Osteocyte (in vitro differentiated cells): ENCODE measurements around the gene ACAN. TPM values are rescaled to one million over a fixed set of nuclear protein-coding genes. Genes with fewer than 3 reads are reported as not detected.

Experiments used
- DNase-seq: peaks from one replicate; pipeline ENCODE4 v3.0.0; 2021; ENCODE audit warnings: mixed read lengths; ENCODE audit not compliant: unreplicated experiment; ENCODE audit errors: extremely low spot score
- H3K27ac Mint-ChIP-seq: one replicate; pipeline ENCODE4 v1.8.0; 2021; ENCODE audit warnings: mild to moderate bottlenecking, mixed read lengths; ENCODE audit not compliant: unreplicated experiment
- H3K27me3 Mint-ChIP-seq: one replicate; pipeline ENCODE4 v1.8.0; 2021; ENCODE audit warnings: mixed read lengths; ENCODE audit not compliant: unreplicated experiment
- H3K36me3 Mint-ChIP-seq: one replicate; pipeline ENCODE4 v1.8.0; 2021; ENCODE audit warnings: mixed read lengths; ENCODE audit not compliant: unreplicated experiment
- H3K4me1 Mint-ChIP-seq: one replicate; pipeline ENCODE4 v1.8.0; 2021; ENCODE audit warnings: mixed read lengths; ENCODE audit not compliant: unreplicated experiment
- H3K4me3 Mint-ChIP-seq: one replicate; pipeline ENCODE4 v1.8.0; 2021; ENCODE audit warnings: mild to moderate bottlenecking, moderate library complexity, mixed read lengths; ENCODE audit not compliant: unreplicated experiment
- H3K9me3 Mint-ChIP-seq: one replicate; pipeline ENCODE4 v1.8.0; 2021; ENCODE audit warnings: mixed read lengths; ENCODE audit not compliant: unreplicated experiment
- total RNA-seq: library from RNA; stranded (reverse); gene quantifications from 2 replicates; pipeline ENCODE4 v1.2.1, GENCODE V29; 2021
- TF ChIP-seq, protein P1 (sequence below): fragments of 200-600 bp; sonication (generic); IDR thresholded peaks from 2 replicates; pipeline ENCODE4 v1.5.0; 2021; ENCODE audit warnings: antibody characterized with exemption, mild to moderate bottlenecking, moderate library complexity

ACAN gene
- total RNA-seq, 1 donor from 2014 or later, result 11.6 TPM

DNA sequence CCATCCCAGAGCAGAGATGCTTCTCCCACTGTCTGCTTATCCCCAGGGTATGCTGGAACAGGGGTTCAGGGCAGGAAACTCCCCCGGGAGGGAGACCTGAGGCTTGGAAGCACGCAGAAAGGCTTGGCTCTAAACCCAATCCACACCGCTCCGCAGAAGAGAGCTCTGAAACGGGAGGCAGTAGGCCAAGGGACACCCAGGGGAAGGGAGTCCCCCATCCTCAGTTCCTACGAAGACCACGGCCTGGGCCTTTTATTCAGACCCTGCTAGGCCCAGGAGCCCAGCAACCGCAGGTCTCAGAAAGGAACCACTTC is 93.9 kb downstream of the ACAN start:
- TF ChIP-seq, protein P1, sequence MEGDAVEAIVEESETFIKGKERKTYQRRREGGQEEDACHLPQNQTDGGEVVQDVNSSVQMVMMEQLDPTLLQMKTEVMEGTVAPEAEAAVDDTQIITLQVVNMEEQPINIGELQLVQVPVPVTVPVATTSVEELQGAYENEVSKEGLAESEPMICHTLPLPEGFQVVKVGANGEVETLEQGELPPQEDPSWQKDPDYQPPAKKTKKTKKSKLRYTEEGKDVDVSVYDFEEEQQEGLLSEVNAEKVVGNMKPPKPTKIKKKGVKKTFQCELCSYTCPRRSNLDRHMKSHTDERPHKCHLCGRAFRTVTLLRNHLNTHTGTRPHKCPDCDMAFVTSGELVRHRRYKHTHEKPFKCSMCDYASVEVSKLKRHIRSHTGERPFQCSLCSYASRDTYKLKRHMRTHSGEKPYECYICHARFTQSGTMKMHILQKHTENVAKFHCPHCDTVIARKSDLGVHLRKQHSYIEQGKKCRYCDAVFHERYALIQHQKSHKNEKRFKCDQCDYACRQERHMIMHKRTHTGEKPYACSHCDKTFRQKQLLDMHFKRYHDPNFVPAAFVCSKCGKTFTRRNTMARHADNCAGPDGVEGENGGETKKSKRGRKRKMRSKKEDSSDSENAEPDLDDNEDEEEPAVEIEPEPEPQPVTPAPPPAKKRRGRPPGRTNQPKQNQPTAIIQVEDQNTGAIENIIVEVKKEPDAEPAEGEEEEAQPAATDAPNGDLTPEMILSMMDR, result no peak
- Mint-ChIP-seq H3K9me3 (no peaks in the 10 kb centered on the region), H3K27ac (peak overlapping the region; percentile 83), H3K4me1 (peaks cover 49% of the 10 kb centered on the region), H3K36me3 (peaks cover 4% of the 10 kb centered on the region), H3K27me3 (no peaks in the 10 kb centered on the region), H3K4me3 (no peak overlapping the region)
- no peak for DNase-seq

DNA sequence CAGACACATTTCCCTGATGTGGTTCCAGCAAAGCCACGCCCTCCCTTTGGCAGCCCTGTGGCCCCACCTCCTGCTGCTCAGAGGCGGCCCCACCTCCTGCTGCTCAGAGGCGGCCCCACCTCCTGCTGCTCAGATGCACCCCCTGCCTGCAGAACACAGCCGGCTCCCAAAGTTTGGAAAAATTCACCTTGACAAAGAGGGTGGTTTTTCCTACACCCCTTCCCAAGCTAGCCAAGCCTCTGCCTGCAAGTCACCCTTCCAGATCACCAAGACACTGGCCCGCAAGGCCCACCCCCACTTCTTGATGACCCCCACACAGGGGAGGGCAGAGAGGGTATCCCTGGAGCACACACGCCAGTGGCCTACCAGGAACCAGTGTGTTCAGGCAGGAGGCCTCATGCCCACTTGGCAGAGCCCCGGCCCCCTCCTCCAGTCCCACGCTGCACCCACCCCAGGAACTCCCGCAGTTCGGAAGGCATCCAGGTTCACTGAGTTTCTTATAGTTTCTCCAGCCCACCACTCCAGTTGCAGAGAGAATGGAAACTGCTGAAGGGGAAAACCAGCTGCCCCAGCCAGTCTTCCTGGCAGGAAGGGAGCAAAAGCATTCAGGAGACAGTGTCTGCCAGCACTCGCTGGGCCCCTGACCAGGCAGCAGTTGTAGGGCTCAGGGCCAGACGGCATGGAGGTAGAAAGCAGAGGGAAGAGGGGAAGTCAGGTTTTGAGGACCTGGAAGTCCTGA is 94.4 kb downstream of the ACAN start:
- H3K27ac Mint-ChIP-seq, result peak overlapping the region; percentile 83
- no peak overlapping the region for H3K4me3 Mint-ChIP-seq

DNA sequence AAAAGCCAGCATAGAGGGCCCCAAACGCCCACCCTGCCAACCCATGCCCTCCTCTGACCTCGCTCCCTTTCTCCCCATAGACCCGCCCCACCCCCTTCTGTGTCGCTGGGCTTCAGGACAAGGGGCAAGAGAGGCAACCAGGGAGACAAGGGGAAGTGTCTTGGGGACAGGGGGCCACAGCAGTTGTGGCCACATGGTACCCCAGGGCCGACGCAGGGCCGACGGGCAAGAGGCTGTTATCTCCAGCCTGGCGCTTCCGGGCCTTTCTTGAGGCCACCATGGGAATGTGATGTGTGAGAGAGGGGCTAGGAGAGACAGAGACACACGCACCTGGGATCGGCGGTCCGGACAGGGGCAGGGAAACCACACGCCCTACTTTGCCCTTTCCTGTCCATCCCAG is 95.5 kb downstream of the ACAN start:
- Mint-ChIP-seq H3K4me1 (peaks cover 49% of the 10 kb centered on the region), H3K27me3 (no peaks in the 10 kb centered on the region), H3K9me3 (no peaks in the 10 kb centered on the region), H3K36me3 (peaks cover 5% of the 10 kb centered on the region), H3K4me3 (no peak overlapping the region), H3K27ac (no peak overlapping the region)
- TF ChIP-seq, protein P1, result no peak
- DNase-seq, result no peak

More for the DNA sequence above, 94.4 kb downstream of the ACAN start:
- TF ChIP-seq, protein P1, result peak; percentile 65
- peak; percentile 94 for DNase-seq
- H3K4me1 Mint-ChIP-seq, result peaks cover 49% of the 10 kb centered on the region
- no peaks in the 10 kb centered on the region for H3K27me3 Mint-ChIP-seq
- no peaks in the 10 kb centered on the region for H3K9me3 Mint-ChIP-seq
- H3K36me3 Mint-ChIP-seq, result peaks cover 5% of the 10 kb centered on the region

DNA sequence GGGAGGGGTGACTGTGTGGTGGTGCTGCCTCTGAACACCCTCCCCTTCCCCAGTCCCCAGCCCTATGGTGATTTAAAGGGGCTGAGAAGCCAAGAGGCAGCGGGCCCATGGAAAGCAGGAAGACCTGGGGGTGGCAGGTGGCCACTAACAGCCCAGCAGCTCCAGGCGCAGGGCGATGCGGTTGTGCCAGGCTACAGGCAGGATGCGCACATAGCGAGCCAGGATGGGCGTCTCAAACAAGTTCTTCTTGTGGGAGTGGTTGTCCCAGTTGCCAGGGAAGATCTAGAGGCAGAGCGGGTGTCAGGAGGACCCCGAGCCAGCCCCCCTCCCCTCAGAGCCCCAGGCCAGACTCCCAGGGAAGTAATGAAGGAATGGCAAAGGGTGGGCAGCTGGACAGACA is 96.0 kb downstream of the ACAN start:
- H3K4me1 Mint-ChIP-seq, result peaks cover 48% of the 10 kb centered on the region
- TF ChIP-seq, protein P1, result no peak
- H3K4me3 Mint-ChIP-seq, result no peak overlapping the region
- no peak for DNase-seq
- peaks cover 8% of the 10 kb centered on the region for H3K36me3 Mint-ChIP-seq
- H3K9me3 Mint-ChIP-seq, result no peaks in the 10 kb centered on the region
- no peaks in the 10 kb centered on the region for H3K27me3 Mint-ChIP-seq
- H3K27ac Mint-ChIP-seq, result peak overlapping the region; percentile 57

DNA sequence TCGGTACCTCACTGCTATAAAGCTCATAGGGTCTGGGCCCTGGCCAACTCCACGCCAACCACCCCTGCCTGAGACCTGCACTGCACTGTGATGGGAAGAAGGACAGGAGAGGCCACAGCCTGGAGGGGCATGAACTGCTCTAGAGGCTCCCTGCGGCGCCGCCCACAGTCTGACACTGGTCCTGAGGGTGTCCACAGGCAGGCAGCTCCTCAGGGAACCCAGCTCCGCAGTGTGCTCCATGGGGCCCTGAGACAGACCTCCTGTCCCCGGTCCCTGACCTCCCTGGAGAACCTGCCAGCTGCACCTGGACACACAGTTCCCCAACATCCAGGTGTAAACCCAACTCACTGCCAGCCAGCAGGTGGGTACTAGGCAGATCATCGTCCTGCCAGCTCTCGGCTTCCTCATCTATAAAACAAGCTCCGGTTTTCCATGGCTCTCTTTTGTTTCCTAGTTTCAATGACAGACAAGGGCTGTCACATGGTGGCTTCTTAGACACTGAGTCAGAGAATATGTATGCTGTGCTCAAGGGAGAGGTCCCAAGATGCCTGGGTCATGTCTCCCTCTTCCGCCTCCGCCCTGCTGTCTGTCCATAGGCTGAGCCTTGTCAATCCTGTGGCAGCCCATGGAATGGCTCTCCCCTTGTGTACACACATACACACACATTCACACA is 97.2 kb downstream of the ACAN start:
- Mint-ChIP-seq H3K27me3 (no peaks in the 10 kb centered on the region), H3K9me3 (no peaks in the 10 kb centered on the region), H3K27ac (peak overlapping the region; percentile 80), H3K4me3 (no peak overlapping the region), H3K4me1 (peaks cover 50% of the 10 kb centered on the region), H3K36me3 (peaks cover 8% of the 10 kb centered on the region)
- TF ChIP-seq, protein P1, result no peak
- no peak for DNase-seq
